Caco-2 (cell line): ENCODE measurements around the gene MRPS18A. TPM values are rescaled to one million over a fixed set of nuclear protein-coding genes. Genes with fewer than 3 reads are reported as not detected.

Source experiments
- BruUV-seq: library from RNA; stranded (reverse); fragments of 400-500 nt; replicated peaks from 2 replicates; lab custom pipeline; 2021; lab: Mats Ljungman, UMichigan
- CTCF ChIA-PET: fragments of 300-600 bp; sonication (Branson Sonifier 250); formaldehyde crosslinking; loops from one replicate; lab custom pipeline; 2022; ENCODE audit warnings: antibody characterized with exemption; lab: Charles Lee
- POLR2A ChIA-PET: fragments of 300-600 bp; sonication (Branson Sonifier 250); formaldehyde crosslinking; loops from one replicate; lab custom pipeline; 2022; ENCODE audit warnings: antibody characterized with exemption; lab: Charles Lee
- DNase-seq, 2 experiments: peaks; one replicate each; pipeline versions ENCODE4 v3.0.0 to v3.0.0-alpha.2; 2020 to 2022
- H3K27me3 ChIP-seq: replicated peaks from 2 replicates; pipeline ENCODE4 v1.6.0; 2011; ENCODE audit warnings: low read length; ENCODE audit not compliant: control insufficient read depth, insufficient read depth
- H3K36me3 ChIP-seq: 2 replicates; pipeline ENCODE4 v1.5.1; 2011; ENCODE audit warnings: low read length; ENCODE audit not compliant: control insufficient read depth, insufficient read depth
- H3K4me1 ChIP-seq: fragments of 250-450 bp; sonication (Bioruptor Pico); 2 replicates; pipeline ENCODE4 v1.5.1; 2020; ENCODE audit warnings: mild to moderate bottlenecking
- H3K4me3 ChIP-seq: 2 replicates; pipeline ENCODE4 v1.5.1; 2011; ENCODE audit warnings: low read depth, mild to moderate bottlenecking, control low read depth, low read length
- H3K9me3 ChIP-seq: fragments of 250-450 bp; sonication (Bioruptor Pico); 2 replicates; pipeline ENCODE4 v1.5.1; 2020; ENCODE audit warnings: mild to moderate bottlenecking, moderate library complexity
- H3K27ac Mint-ChIP-seq: one replicate; pipeline ENCODE4 v1.8.0; 2022; ENCODE audit warnings: mixed read lengths; ENCODE audit not compliant: unreplicated experiment
- H3K27me3 Mint-ChIP-seq: one replicate; pipeline ENCODE4 v1.8.0; 2022; ENCODE audit warnings: mixed read lengths; ENCODE audit not compliant: insufficient read depth, unreplicated experiment
- H3K36me3 Mint-ChIP-seq: one replicate; pipeline ENCODE4 v1.8.0; 2022; ENCODE audit warnings: mild to moderate bottlenecking, mixed read lengths; ENCODE audit not compliant: insufficient read depth, unreplicated experiment
- H3K4me1 Mint-ChIP-seq: one replicate; pipeline ENCODE4 v1.8.0; 2022; ENCODE audit warnings: low read depth, mixed read lengths; ENCODE audit not compliant: unreplicated experiment
- H3K4me3 Mint-ChIP-seq: one replicate; pipeline ENCODE4 v1.8.0; 2022; ENCODE audit warnings: mild to moderate bottlenecking, moderate library complexity, mixed read lengths; ENCODE audit not compliant: unreplicated experiment
- H3K9me3 Mint-ChIP-seq: one replicate; pipeline ENCODE4 v1.8.0; 2022; ENCODE audit warnings: mixed read lengths; ENCODE audit not compliant: unreplicated experiment
- CTCF ChIP-seq, 2 experiments: fragments of 200-600 bp in 1 of 2; IDR thresholded peaks; 1 replicate in 1 of 2; 2 replicates in 1 of 2; pipeline versions ENCODE4 v1.5.1 to v1.8.0; 2011 to 2022; ENCODE audit warnings: antibody characterized with exemption in 1 of 2, control low read depth in 1 of 2, inconsistent platforms in 1 of 2, low read depth in 1 of 2, low read length in 1 of 2, mild to moderate bottlenecking in 1 of 2, moderate library complexity in 1 of 2; ENCODE audit not compliant: insufficient read depth in 1 of 2, severe bottlenecking in 1 of 2, unreplicated experiment in 1 of 2
- intact Hi-C: fragments of 100-400 bp; cut with micrococcal nuclease; formaldehyde crosslinking; loops from one replicate; pipeline ENCODE4 v1.10.0; 2022; ENCODE audit not compliant: unreplicated experiment
- total RNA-seq: library from RNA; stranded (reverse); gene quantifications from 2 replicates; pipeline ENCODE4 v1.2.3, GENCODE V29; 2022

MRPS18A gene
- total RNA-seq, 1 experiment from 2014 or later: 66.7 TPM

DNA sequence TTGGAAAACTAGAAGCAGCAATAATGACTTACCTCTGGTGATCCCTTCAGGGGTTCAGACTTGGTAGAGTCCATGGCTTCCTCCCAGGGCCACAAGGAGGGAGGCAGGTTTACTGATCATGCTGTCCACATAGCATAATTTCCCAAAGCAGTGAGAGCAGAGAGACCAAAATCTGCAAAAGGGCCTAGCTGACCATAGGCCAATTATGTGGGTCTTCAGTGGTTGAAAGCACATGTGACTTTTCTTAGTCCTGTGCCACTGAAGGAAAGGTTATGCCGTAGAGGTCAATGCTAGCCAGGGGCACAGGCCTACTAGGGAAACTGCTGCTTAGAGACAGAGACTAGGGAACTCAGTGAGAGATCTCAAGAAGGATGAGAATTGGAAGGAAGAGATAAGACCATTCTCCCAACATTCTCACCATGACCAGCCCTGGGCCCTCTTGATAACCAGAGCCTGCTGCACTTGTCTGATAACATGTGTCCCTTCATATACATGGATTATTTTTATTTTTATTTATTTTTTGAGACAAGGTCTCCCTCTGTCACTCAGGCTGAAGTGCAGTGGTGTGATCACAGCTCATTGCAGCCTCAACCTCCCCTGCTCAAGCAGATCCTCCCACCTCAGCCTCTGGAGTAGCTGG is 56.5 kb downstream of the MRPS18A start:
- H3K36me3 ChIP-seq: 0 out of 2 replicates have a peak, but pooled peaks cover 1% of the 10 kb centered on the region
- CTCF ChIA-PET: no interaction called here
- no peaks in the 10 kb centered on the region; the same call in 1 of the 2 replicates for H3K4me1 ChIP-seq
- H3K4me1 Mint-ChIP-seq: peaks cover 12% of the 10 kb centered on the region
- POLR2A ChIA-PET: no interaction called here
- no peak for DNase-seq
- peak overlapping the region; percentile 99 for H3K27ac Mint-ChIP-seq
- H3K4me3 Mint-ChIP-seq: peak overlapping the region; percentile 61
- H3K9me3 ChIP-seq: no peaks in the 10 kb centered on the region
- H3K36me3 Mint-ChIP-seq: peaks cover 33% of the 10 kb centered on the region
- intact Hi-C loops: no loop called here
- no peak for TF ChIP-seq CTCF (IDR thresholded peaks at IDR 0.05; ENCODE audit: insufficient read depth in 1 of 2, low read depth in 1 of 2, low read length in 1 of 2, severe bottlenecking in 1 of 2, unreplicated experiment in 1 of 2)
- H3K27me3 ChIP-seq: no peaks in the 10 kb centered on the region
- no TSS peak for BruUV-seq
- no peaks in the 10 kb centered on the region for H3K9me3 Mint-ChIP-seq
- no peaks in the 10 kb centered on the region for H3K27me3 Mint-ChIP-seq
- H3K4me3 ChIP-seq: no peak overlapping the region

DNA sequence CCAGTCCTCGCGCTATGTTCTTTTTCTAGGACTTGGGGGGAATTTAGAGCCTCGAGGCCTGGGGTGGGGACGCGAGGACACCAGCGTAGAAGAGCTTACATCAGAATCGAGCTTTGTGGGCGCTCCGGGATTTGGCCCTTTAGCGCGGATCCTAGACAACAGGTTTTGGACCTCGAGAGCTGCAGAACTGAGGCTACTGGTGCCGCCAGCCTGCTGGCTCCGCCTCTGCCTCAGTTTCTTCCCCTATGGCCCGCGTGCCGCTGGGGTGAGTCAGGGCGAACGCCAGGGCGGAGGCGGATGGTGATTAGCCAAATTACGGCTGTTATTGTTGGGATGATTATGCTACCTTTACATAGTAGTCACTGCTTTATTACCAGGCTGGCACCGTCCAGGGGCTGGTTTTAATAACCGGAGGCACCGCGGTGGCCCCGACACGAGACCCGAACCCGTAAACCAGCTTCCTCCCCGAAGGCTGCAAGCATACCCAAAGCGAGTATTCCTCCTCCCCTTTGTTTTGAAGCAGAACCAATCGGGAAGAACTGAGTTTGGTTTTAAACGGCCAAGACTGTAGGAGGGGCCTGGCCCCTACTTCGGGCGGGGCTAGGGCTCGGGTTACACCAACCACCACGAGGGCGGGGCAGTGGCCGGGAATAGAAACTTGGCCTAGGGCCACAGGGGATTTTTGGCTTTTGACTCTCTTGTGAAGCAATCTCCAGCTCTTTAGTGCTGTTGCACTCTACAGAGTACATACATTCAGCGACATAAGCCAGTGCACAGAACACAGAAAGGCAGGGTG is 57.9 kb downstream of the MRPS18A start:
- intact Hi-C loops: loop anchor here (2.0 kb wide), 1 partner anchor 53 kb away; the partner anchor contains the start of genes POLH and XPO5
- peak overlapping the region; percentile 82 for H3K4me3 ChIP-seq
- no peaks in the 10 kb centered on the region for H3K9me3 ChIP-seq
- peaks cover 12% of the 10 kb centered on the region for H3K4me1 Mint-ChIP-seq
- H3K27me3 Mint-ChIP-seq: no peaks in the 10 kb centered on the region
- no TSS peak for BruUV-seq
- peaks cover 1% of the 10 kb centered on the region; the same call in 1 of the 2 replicates for H3K36me3 ChIP-seq
- TF ChIP-seq CTCF (IDR thresholded peaks at IDR 0.05; ENCODE audit: insufficient read depth in 1 of 2, low read depth in 1 of 2, low read length in 1 of 2, severe bottlenecking in 1 of 2, unreplicated experiment in 1 of 2): no peak
- H3K4me1 ChIP-seq: no peaks in the 10 kb centered on the region; the same call in 1 of the 2 replicates
- peak overlapping the region; percentile 99 for H3K27ac Mint-ChIP-seq
- no peaks in the 10 kb centered on the region for H3K27me3 ChIP-seq
- ChIA-PET CTCF (interaction anchor here (0.6 to 1.3 kb wide), 6 partner anchors 38 to 456 kb away, joined by 3 to 9 read pairs (median 3); no protein-coding TSS in a partner anchor), POLR2A (interaction anchor here (0.5 to 2.0 kb wide), 14 partner anchors 12 to 700 kb away, joined by 3 to 12 read pairs (median 5); partner anchors contain the start of genes CNPY3, LRRC73, VEGFA and XPO5)
- no peaks in the 10 kb centered on the region for H3K9me3 Mint-ChIP-seq
- H3K36me3 Mint-ChIP-seq: peaks cover 22% of the 10 kb centered on the region
- peak; percentile 95 to 96 for DNase-seq
- peak overlapping the region; percentile 91 for H3K4me3 Mint-ChIP-seq

DNA sequence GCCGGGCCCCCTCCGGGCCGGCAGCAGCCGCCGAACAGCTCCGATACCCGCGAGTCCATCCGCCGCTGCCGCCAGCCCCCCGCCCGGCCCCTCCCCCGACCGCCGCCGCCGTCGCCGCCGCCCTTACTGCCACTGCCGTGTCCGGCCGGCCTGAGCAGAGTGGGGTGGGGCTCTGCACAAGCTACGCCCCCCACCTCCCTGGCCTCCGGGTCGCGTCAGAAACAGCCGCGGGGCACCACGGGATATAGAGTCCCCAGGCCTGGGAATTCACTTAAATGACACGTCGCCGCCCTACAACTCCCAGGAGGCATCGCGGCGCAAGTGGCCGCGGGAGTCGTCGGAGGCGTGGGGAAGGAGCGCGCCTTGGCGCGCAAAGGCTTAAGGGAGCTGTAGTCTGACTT is 58.5 kb downstream of the MRPS18A start, which contains the start of gene GTPBP2:
TSS of gene GTPBP2 (minus strand) at position 161 of the 401 bp plus-strand sequence. CDS start at position 59, 102 bp downstream.
- peak within 1 kb of the TSS; percentile 91 for H3K4me3 Mint-ChIP-seq
- no peaks in the 10 kb centered on the region for H3K27me3 Mint-ChIP-seq
- Histone ChIP-seq H3K27me3 (no peaks in the 10 kb centered on the region), H3K9me3 (no peaks in the 10 kb centered on the region), H3K4me3 (peak within 1 kb of the TSS; percentile 82), H3K36me3 (peaks cover 1% of the 10 kb centered on the region; the same call in 1 of the 2 replicates), H3K4me1 (no peaks in the 10 kb centered on the region; the same call in 1 of the 2 replicates)
- intact Hi-C loops: loop anchor here (2.0 kb wide), 1 partner anchor 52 kb away; the partner anchor contains the start of genes POLH and XPO5
- CTCF ChIA-PET: interaction anchor here (0.6 to 1.3 kb wide), 4 partner anchors 39 to 450 kb away, joined by 3 to 9 read pairs (median 4); no protein-coding TSS in a partner anchor
- peak; percentile 99 for DNase-seq
- H3K36me3 Mint-ChIP-seq: peaks cover 22% of the 10 kb centered on the region
- POLR2A ChIA-PET: interaction anchor here (0.5 to 2.0 kb wide), 13 partner anchors 11 to 700 kb away, joined by 3 to 12 read pairs (median 5); partner anchors contain the start of genes CNPY3, VEGFA and XPO5
- H3K27ac Mint-ChIP-seq: peak within 1 kb of the TSS; percentile 99
- no peak for TF ChIP-seq CTCF (IDR thresholded peaks at IDR 0.05; ENCODE audit: insufficient read depth in 1 of 2, low read depth in 1 of 2, low read length in 1 of 2, severe bottlenecking in 1 of 2, unreplicated experiment in 1 of 2)
- no peaks in the 10 kb centered on the region for H3K9me3 Mint-ChIP-seq
- peaks cover 12% of the 10 kb centered on the region for H3K4me1 Mint-ChIP-seq
- BruUV-seq: no TSS peak
